HG02763 (cell line): ENCODE data around the gene ADAR.
"Not testable (repeated sequence)": the region's sequence is repeated elsewhere in the genome, so short reads cannot be mapped to it uniquely, and the experiment has no call there.

Experiments used
- ATAC-seq: cut with Tn5 transposase; IDR thresholded peaks from one replicate; pipeline ENCODE4 v1.9.1; 2021; ENCODE audit warnings: mild to moderate bottlenecking, moderate library complexity; ENCODE audit not compliant: unreplicated experiment

ADAR gene

GRCh38 chr1:154607609-154608396 is at the start of gene ADAR:
TSS of gene ADAR (minus strand) at chr1:154608186. CDS start at chr1:154608006, 180 bp downstream.
- peak; percentile 67 for ATAC-seq

- no peak for ATAC-seq
Observed at GRCh38 chr1:154657556-154657955, 49.6 kb upstream of the ADAR start.

- ATAC-seq = no peak
Observed at GRCh38 chr1:154652893-154653292, 44.9 kb upstream of the ADAR start.

- ATAC-seq = not testable (repeated sequence)
Observed at GRCh38 chr1:154644724-154645123, 36.7 kb upstream of the ADAR start.

GRCh38 chr1:154641534-154641933 is 33.5 kb upstream of the ADAR start:
- ATAC-seq = no peak

- no peak for ATAC-seq
Observed at GRCh38 chr1:154639876-154640275, 31.9 kb upstream of the ADAR start.

GRCh38 chr1:154635171-154635570 is 27.2 kb upstream of the ADAR start:
- ATAC-seq = no peak

GRCh38 chr1:154629675-154630073 is 21.7 kb upstream of the ADAR start:
- no peak for ATAC-seq

GRCh38 chr1:154629061-154629674 is 21.2 kb upstream of the ADAR start:
- ATAC-seq = no peak

GRCh38 chr1:154628121-154628405 is 20.1 kb upstream of the ADAR start:
- peak; percentile 14 for ATAC-seq

- ATAC-seq = peak; percentile 54
Observed at GRCh38 chr1:154627257-154628120, 19.5 kb upstream of the ADAR start.

GRCh38 chr1:154626456-154627256 is 18.7 kb upstream of the ADAR start:
- ATAC-seq = no peak

- ATAC-seq = no peak
Observed at GRCh38 chr1:154624746-154625643, 17.0 kb upstream of the ADAR start.

- no peak for ATAC-seq
Observed at GRCh38 chr1:154623358-154623757, 15.4 kb upstream of the ADAR start.

- ATAC-seq = no peak
Observed at GRCh38 chr1:154622503-154623039, 14.6 kb upstream of the ADAR start.

GRCh38 chr1:154621875-154622274 is 13.9 kb upstream of the ADAR start:
- no peak for ATAC-seq

GRCh38 chr1:154620751-154621150 is 12.8 kb upstream of the ADAR start:
- no peak for ATAC-seq

GRCh38 chr1:154619181-154619948 is 11.4 kb upstream of the ADAR start:
- no peak for ATAC-seq
